HL-60 (cell line): Measurements from ENCODE around the gene C21orf58.

ENCODE experiments used
- DNase-seq, 2 experiments: peaks; one replicate each; pipeline ENCODE4 v3.0.0-alpha.2; 2010 to 2020; ENCODE audit warnings: low read depth in 1 of 2, low spot score in 1 of 2
- H3K27ac ChIP-seq: fragments of 250-450 bp; sonication (Bioruptor Pico); replicated peaks from 2 replicates; pipeline ENCODE4 v1.5.1; 2020; ENCODE audit warnings: mild to moderate bottlenecking, moderate library complexity
- H3K27me3 ChIP-seq: fragments of 250-450 bp; sonication (Bioruptor Pico); 2 replicates; pipeline ENCODE4 v1.5.1; 2021; ENCODE audit warnings: mild to moderate bottlenecking, moderate library complexity; ENCODE audit not compliant: insufficient read depth, poor library complexity, severe bottlenecking
- H3K4me3 ChIP-seq: replicated peaks from 2 replicates; pipeline ENCODE4 v1.5.1; 2011; ENCODE audit warnings: mild to moderate bottlenecking, control low read depth, low read length; ENCODE audit not compliant: insufficient read depth
- GABPA ChIP-seq: IDR thresholded peaks from 2 replicates; pipeline ENCODE4 v1.6.1; 2012; ENCODE audit warnings: low read depth
- POLR2AphosphoS5 ChIP-seq: IDR thresholded peaks from 2 replicates; pipeline ENCODE4 v1.6.1; 2012; ENCODE audit warnings: low read depth
- SPI1 ChIP-seq: IDR thresholded peaks from 2 replicates; pipeline ENCODE4 v1.6.1; 2012; ENCODE audit warnings: low read depth, mild to moderate bottlenecking, borderline replicate concordance
- TF ChIP-seq, protein P1 (sequence below): IDR thresholded peaks from one replicate; pipeline ENCODE4 v1.5.1; 2011; ENCODE audit warnings: low read length, control low read depth, inconsistent platforms; ENCODE audit not compliant: insufficient read depth
- TF ChIP-seq, protein P2 (sequence below): IDR thresholded peaks from 2 replicates; pipeline ENCODE4 v1.6.1; 2012; ENCODE audit warnings: low read depth; ENCODE audit not compliant: insufficient replicate concordance

The C21orf58 gene

DNA sequence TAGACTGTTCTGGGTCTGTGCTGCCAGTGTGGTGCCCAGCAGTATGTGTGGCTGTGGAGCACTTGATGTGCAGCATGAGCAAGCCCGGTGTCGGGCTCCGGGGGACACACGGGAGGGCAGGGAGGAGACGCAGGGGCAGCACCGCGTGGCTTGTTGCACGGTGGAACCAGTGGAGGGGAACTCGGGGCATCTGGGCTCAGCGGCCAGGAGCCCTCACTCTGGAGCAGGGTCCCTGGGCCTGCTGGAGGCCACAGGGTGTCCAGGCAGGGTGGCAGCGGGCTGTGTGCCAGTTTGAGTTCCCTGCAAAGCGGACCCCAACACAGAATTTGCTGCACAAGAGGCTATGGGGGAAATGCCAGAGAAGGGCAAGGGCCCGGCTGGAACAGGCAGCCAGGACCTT is 30.8 kb upstream of the C21orf58 start:
- H3K27ac ChIP-seq, result no peak overlapping the region
- DNase-seq, result no peak
- TF ChIP-seq, protein P1, sequence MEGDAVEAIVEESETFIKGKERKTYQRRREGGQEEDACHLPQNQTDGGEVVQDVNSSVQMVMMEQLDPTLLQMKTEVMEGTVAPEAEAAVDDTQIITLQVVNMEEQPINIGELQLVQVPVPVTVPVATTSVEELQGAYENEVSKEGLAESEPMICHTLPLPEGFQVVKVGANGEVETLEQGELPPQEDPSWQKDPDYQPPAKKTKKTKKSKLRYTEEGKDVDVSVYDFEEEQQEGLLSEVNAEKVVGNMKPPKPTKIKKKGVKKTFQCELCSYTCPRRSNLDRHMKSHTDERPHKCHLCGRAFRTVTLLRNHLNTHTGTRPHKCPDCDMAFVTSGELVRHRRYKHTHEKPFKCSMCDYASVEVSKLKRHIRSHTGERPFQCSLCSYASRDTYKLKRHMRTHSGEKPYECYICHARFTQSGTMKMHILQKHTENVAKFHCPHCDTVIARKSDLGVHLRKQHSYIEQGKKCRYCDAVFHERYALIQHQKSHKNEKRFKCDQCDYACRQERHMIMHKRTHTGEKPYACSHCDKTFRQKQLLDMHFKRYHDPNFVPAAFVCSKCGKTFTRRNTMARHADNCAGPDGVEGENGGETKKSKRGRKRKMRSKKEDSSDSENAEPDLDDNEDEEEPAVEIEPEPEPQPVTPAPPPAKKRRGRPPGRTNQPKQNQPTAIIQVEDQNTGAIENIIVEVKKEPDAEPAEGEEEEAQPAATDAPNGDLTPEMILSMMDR, result no peak
- TF ChIP-seq SPI1 (no peak), POLR2AphosphoS5 (no peak), GABPA (no peak)
- TF ChIP-seq, protein P2, sequence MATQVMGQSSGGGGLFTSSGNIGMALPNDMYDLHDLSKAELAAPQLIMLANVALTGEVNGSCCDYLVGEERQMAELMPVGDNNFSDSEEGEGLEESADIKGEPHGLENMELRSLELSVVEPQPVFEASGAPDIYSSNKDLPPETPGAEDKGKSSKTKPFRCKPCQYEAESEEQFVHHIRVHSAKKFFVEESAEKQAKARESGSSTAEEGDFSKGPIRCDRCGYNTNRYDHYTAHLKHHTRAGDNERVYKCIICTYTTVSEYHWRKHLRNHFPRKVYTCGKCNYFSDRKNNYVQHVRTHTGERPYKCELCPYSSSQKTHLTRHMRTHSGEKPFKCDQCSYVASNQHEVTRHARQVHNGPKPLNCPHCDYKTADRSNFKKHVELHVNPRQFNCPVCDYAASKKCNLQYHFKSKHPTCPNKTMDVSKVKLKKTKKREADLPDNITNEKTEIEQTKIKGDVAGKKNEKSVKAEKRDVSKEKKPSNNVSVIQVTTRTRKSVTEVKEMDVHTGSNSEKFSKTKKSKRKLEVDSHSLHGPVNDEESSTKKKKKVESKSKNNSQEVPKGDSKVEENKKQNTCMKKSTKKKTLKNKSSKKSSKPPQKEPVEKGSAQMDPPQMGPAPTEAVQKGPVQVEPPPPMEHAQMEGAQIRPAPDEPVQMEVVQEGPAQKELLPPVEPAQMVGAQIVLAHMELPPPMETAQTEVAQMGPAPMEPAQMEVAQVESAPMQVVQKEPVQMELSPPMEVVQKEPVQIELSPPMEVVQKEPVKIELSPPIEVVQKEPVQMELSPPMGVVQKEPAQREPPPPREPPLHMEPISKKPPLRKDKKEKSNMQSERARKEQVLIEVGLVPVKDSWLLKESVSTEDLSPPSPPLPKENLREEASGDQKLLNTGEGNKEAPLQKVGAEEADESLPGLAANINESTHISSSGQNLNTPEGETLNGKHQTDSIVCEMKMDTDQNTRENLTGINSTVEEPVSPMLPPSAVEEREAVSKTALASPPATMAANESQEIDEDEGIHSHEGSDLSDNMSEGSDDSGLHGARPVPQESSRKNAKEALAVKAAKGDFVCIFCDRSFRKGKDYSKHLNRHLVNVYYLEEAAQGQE, result no peak
- no peaks in the 10 kb centered on the region for H3K27me3 ChIP-seq
- no peak overlapping the region for H3K4me3 ChIP-seq

DNA sequence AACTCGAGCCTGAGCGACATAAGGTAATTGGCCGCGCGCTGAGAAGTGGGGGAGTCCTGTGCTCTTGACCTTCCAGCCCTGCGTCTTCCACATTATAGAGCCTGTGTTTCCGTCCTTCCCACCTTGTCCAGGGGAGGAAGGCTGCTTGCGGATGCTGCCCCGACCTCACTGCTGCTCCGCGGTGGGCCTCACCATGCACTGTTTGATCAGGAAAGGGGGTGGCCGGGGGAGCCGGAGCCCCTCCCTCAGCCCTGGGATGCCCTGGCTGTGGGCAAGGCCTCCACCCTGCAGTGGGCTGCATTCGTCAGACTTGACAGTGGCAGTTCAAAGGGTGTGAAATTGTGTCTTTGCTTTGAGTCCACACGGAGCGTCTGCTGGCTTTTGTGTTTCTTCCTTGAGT is 30.4 kb upstream of the C21orf58 start:
- Histone ChIP-seq H3K27ac (no peak overlapping the region), H3K4me3 (no peak overlapping the region), H3K27me3 (no peaks in the 10 kb centered on the region)
- no peak for DNase-seq
- TF ChIP-seq GABPA (no peak), POLR2AphosphoS5 (no peak), SPI1 (no peak)
- TF ChIP-seq, protein P1, result no peak
- TF ChIP-seq, protein P2, result no peak

DNA sequence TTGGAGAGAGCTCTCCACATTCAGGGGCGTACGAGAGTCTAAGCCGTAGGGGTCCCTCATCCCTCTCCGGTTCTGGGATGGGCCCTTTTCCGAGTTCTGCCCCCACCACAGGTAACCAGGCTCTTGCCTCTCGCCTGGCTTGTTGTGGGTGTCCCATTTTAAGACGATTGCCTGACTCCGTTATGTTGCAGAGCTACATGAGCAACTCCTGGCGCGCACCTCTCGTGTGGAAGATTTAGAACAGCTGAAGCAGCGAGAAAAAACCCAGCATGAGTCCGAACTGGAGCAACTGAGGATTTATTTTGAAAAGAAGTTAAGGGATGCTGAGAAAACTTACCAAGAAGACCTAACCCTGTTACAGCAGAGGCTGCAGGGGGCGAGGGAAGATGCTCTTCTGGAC is 29.2 kb upstream of the C21orf58 start:
- no peak overlapping the region for H3K27ac ChIP-seq
- TF ChIP-seq GABPA (no peak), SPI1 (no peak), POLR2AphosphoS5 (no peak)
- TF ChIP-seq, protein P1, result no peak
- TF ChIP-seq, protein P2, result no peak
- H3K4me3 ChIP-seq, result no peak overlapping the region
- DNase-seq, result no peak
- no peaks in the 10 kb centered on the region for H3K27me3 ChIP-seq
